Activated T-cell treated with anti-CD3 and anti-CD28 coated beads, Interleukin-2, amount 50 U/mL, for 1 hour (primary cell): ENCODE measurements around the gene CCL21.
"Not testable (repeated sequence)": the region's sequence is repeated elsewhere in the genome, so short reads cannot be mapped to it uniquely, and the experiment has no call there.

ENCODE experiments used
- DNase-seq: peaks from one replicate; pipeline ENCODE4 v3.0.0-alpha.2; 2020

Gene CCL21

DNA sequence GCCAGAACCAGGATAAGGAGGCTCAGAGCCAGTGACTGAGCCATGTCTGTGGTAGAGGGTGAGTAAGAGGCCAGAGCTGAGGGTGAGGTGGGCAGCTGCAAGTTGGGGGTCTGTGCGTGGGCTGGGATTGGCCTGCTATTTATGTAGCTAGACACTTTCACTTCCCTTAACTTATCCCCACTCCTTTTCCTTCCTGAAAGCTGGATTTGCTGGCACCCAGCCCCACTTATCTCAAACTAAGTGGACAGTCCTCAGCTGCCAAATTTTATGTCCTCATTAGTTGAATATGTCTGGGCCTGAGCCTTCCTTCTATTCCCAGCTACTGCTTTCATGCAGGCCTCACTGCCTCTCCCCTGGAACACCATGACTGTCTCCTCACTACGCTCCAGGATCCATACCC, at the start of gene CCL21:
Gene CCL21 (minus strand): TSS at position 114 of the 400 bp plus-strand sequence. CDS start 70 bp downstream, at position 44.
- no peak for DNase-seq

- DNase-seq, result no peak
These were observed 49.6 kb upstream of the CCL21 start for GRCh38 chr9:34759432-34760134.

GRCh38 chr9:34750320-34750719, 40.4 kb upstream of the CCL21 start:
- DNase-seq, result not testable (repeated sequence)

DNA sequence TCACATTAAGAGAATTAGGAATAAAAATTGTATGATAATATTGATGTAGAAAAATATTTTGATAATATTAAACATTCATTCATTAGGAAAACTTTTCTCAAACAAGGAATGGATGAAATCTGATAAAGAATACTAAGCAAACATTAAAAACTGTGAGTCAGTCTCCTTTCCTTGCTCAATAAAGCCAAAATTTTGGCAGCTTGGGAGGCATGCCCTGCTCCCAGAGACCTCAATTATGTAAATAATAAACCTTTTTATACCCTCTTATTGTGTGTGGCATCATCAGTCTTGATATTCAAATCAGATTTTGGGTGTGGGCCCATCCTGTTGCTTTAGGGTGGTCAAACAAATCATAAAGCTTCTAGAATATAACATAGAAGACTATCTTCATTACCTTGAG, 36.6 kb upstream of the CCL21 start:
- no peak for DNase-seq

GRCh38 chr9:34744295-34745221, 34.6 kb upstream of the CCL21 start:
- DNase-seq, result no peak

- DNase-seq, result no peak
These were observed 32.8 kb upstream of the CCL21 start for GRCh38 chr9:34742710-34743109.

DNA sequence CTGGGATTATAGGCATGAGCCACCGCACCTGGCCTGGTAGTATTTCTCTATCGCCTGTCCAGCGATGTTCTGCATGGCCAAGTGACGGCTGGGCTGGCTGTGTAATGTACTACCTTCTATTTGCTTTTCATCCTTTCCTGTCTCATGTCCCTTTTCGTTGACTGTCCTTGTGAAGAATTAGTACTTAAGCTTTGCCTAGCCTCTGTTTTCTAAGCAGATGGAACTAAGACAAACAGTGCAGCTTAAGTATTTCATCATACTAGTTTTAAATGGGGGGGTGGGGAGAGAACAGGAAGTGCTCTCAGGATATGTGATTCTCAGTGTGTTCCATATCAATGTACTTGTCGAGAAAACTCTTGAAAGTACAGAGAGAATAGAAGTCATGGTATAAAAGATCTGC, 31.7 kb upstream of the CCL21 start:
- no peak for DNase-seq

DNA sequence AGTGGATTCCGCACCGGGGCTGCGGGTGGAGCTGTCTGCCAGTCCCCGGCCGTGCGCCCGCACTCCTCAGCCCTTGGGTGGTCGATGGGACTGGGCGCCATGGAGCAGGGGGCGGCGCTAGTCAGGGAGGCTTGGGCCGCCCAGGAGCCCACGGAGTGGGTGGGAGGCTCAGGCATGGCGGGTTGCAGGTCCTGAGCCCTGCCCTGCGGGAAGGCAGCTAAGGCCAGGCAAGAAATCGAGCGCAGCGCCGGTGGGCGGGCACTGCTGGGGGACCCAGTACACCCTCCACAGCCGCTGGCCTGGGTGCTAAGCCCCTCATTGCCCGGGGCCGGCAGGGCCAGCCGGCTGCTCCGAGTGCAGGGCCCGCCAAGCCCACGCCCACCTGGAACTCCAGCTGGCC, 30.2 kb upstream of the CCL21 start:
- DNase-seq, result not testable (repeated sequence)

DNA sequence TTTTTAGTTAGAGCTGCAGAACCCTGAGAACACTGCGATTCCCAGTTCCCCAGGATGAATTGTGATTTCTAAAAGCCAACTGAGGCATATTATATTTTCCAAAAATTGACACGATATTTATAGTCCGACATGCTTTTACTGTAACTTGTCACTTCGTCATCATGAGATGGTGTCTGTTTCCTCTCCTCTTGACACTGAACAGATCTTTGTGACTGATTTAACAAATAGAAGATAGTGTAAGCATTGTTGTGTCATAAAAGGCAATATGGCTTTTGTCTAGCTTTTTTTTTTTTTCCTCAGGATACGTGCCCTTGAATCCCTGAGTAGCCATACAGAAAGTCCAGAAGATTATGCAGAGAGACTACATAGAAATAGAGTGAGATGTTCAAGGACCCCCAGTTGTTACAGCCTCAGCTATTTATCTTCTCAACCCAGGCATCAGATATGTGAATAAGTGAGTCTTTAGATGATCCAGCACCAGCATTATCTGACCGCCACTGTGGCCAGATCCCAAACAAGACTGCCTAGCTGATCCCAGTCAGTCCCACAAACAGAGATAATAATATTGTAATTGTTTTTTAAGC, 27.8 kb upstream of the CCL21 start:
- no peak for DNase-seq

- DNase-seq, result no peak
These were observed 24.8 kb upstream of the CCL21 start for GRCh38 chr9:34734720-34735119.

- DNase-seq, result no peak
These were observed 22.9 kb upstream of the CCL21 start for GRCh38 chr9:34732886-34733285.

DNA sequence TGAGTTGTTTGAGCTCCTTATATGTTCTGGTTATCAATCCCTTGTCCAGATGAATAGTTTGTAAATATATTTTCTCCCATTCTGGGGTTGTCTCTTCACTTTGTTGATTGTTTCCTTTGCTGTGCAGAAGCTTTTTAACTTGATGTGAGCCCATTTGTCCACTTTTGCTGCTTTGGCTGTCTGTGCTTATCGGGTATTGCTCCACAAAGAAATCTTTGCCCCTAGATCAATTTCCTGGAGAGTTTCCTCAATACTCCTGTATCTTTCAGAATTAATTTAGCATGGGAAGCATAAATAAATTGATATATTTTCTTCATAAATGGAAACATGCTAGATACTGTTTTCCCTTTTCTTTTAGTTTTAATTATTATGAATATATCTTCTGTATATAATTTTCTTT, 22.5 kb upstream of the CCL21 start:
- DNase-seq, result no peak

DNA sequence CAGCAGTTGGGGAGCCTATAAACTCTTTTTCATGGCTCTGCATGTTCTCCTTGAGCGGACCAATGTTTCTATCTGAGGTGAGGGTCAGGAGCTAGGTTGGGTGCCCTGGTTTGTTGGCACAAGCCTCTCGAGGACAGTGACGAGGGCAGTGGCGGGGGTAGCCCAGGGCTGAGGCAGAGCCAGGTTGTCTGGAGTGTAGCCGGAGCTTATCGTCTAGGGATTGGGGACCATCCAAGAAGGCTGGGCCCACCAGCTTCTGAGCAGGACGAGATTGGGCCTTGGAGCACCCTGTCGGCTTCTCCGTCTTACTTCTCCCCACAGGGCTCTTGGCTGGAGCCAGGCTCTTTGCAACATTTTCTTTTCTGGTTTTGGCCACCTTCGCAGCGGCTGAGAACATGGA, 13.2 kb upstream of the CCL21 start:
- DNase-seq, result no peak

DNA sequence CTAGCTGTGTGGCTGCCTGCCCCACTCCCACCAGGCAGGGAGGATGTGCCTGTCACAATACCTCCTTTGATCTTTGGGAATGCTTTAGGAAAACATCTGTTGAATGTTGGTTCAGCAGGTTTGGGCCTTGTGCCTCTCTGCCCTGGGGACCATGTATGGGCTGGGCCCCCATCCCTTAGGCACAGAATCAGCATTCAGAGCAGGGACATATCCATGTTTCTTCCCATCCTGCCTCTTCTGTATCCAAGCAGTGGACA, 9.8 kb upstream of the CCL21 start:
- DNase-seq, result not testable (repeated sequence)

- no peak for DNase-seq
These were observed 9.3 kb upstream of the CCL21 start for GRCh38 chr9:34719021-34719768.

- DNase-seq, result no peak
These were observed 8.2 kb upstream of the CCL21 start for GRCh38 chr9:34717996-34718614.

DNA sequence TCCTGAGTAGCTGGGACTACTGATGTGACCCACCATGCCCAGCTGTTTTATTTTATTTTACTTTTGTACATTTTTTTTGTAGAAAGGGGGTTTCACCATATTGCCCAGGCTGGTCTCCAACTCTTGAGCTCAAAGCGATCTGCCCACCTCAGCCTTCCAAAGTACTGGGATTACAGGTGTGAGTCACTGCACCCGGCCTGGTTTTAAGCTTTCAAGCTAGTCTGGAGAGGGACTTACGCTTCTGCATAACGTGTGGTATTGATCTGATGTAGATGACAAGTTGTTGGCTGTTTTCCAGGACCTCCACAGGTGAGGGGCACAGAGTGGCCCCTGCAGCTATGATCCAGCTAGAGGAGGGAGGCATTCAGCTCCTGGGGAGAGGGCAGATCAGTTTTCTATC, 6.8 kb upstream of the CCL21 start:
- DNase-seq, result no peak

- no peak for DNase-seq
These were observed 5.8 kb upstream of the CCL21 start for GRCh38 chr9:34715639-34716215.

- DNase-seq, result no peak
These were observed 4.1 kb upstream of the CCL21 start for GRCh38 chr9:34714007-34714406.

DNA sequence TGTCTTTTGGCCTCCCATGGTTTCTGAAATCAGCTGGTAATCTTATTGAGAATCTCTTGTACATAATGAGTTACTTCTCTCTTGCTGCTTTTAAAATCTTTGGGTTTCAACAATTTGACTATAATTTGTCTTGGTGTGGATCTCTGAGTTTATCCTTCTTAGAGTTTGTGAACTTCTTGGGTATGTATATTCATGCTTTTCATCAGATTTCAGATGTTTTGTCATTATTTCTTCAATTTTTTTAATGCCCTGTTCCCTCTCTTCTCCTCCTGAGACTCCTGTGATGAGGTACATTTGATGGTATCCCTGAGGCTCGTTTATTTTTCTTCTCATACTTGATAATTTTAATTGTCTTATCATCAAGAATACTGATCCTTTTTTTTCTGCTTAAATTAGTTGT, 2.2 kb upstream of the CCL21 start:
- DNase-seq, result no peak

- DNase-seq, result no peak
These were observed 549 bp downstream of the CCL21 start for GRCh38 chr9:34709196-34709978.

- no peak for DNase-seq
These were observed 2.8 kb downstream of the CCL21 start for GRCh38 chr9:34707130-34707529.
